Stimulated activated CD4-positive, alpha-beta T cell treated with anti-CD3 and anti-CD28 coated beads, Interleukin-4, amount 100 ng/mL, for 24 hours (primary cell): Measurements from ENCODE around the gene WDR81.

Experiments
- DNase-seq: peaks from one replicate; pipeline ENCODE4 v3.0.0-alpha.2; 2020

Gene WDR81

GRCh38 chr17:1785930-1786329 lies 61.4 kb downstream of the WDR81 start:
- DNase-seq = no peak

- DNase-seq = no peak
Observed at GRCh38 chr17:1786708-1787107, 62.2 kb downstream of the WDR81 start.

DNA sequence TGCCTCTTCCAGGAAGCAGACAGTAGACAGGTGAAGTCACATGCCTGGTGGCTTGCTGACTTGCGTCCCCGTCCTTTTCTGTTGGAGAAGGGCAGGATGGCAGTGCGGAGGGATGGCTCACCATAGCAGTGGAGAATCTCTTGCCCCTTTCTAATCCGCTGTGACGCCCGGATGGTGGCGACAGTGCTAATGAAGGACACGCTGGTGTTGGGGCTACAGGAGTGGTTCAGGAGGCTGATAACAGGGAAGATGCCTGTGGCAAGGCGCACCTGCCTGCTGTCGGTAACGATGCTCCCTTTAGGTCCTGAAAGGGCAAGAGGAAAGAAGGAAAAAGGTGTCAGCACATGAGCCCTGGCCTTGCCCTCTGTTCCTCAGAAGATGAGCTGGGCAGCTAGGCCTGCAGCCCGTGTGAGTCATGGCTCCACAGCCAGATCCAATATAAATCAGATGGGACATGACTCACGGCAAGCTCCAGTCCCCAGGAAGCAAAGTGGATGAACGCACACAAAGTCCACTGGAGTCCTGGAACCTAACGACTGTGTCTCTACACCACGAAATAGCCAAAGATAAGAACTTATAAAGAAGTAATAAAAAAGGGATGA lies 62.9 kb downstream of the WDR81 start:
- DNase-seq = no peak
